Urothelium cell line (cell line): ENCODE data around the gene SLC30A9.
A peak's percentile ranks its signal among the peaks of the same experiment; 100 is the strongest.

Experiments used
- DNase-seq: peaks from one replicate; pipeline ENCODE4 v3.0.0; 2011; ENCODE audit warnings: low spot score, mixed read lengths
- FAIRE-seq: peaks from 2 replicates; lab custom pipeline; 2011; peaks lifted over from hg19 to GRCh38; lab: Jason Lieb, UNC

The SLC30A9 gene

DNA sequence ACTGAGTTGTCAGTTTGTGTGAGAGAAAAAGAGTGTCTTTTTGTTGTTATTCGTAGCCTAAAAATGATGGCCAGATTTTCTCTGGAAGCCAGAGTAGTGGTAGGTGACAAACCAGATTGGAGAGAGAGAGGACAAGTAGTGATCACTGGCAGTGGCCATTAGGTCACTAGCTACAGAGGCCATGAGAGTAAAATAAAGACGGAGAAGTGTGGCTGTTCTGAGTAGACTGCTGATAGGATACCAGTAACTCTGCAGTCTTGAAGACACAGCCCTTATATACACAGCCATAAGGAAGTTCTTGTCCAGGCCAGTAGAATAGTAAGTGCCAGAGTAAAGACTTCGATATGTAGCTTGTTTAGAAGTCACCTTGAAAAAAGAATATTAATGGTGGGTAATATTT, 7.7 kb downstream of the SLC30A9 start:
- FAIRE-seq = no peak
- no peak for DNase-seq

DNA sequence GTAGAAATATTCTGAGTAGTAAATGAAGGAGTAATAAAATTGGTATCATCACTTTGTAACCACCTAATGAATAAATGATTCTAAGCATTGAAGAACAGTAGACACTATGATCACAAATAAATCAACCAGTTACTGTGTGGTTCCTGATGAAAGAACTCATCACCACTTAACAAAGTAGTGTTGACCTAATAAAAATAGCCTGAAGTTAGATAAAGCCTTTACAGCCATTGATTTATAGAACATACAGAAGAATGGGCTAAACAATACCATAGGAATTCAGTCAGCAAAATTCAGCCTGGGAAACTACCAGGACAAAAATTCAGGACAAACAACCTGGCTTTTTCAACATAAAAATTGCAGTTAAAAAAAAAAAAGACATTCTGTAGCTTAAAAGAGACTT, 9.0 kb downstream of the SLC30A9 start:
- FAIRE-seq (no peak), DNase-seq (no peak)

DNA sequence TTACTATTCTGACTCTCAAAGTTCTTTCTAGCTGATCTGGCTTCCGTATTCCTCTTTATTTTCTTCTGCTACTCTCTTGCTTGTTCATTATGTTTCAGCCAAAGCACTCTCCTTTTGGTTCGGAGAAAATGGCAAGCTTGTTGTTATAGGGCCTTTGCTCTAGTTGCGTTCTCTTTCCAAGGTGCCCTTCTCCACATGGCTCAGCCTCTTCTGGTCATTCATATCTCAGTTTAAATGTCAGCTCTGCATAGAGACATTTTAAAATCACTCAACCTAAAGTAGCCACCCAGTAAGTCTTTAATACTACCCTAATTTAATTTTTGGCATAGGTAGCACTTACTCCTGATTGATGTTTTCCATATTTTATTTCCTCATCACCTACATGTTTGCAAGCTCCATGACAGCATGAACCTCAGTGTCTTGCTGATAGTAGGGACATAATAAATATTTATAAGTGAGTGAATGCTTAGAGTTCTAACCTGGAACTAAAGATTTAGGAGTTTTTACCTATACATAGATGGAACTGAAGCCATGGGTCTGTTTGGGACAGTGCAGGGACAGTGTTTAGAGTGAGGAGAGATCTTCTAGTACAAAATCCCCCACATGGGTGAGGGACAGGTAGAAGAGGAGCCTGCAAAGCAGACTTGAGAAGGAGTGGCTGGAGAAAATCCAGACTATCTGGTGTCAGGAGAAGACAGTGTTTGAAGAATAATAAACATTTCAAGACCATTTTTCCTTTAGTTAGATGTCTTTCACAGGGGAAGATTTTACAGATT, 17.9 kb downstream of the SLC30A9 start:
- DNase-seq = no peak
- no peak for FAIRE-seq

DNA sequence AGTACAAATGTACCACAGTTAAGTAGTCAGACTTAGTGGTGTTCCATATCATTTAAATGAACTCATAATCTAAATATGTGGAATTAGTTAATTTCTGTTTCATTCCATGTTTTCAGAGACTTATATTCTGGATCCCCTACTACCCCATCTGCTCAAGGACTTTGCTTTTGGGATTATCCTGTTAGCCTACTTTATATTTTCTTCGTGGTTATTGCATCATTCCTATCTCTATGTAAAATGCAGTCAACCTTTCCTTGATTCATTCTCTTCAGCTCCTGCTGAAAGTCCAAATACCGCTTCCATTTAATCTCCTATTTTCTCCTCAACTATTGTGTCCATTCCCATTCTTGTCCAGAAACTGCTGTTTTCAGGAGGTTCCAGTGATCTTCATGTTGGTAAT, 25.1 kb downstream of the SLC30A9 start:
- no peak for DNase-seq
- FAIRE-seq = no peak

DNA sequence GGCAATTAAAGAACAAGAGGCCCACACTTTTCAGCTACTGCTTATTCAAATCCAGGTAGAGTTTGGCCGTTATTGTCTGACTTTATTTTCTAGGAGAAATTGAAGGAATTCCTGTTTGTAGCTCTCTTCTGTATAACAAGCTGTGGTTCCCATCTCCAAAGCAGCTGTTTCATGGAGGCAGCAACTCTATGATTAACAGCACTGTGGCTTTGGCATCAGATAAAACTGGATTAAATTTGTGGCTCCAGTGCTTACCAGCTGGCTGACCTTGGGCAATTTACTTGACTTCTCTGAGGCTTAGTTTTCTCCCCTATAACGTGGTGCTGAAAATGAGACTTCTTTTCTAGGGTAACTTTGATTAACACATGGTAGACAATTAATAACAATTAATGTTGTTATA, 28.1 kb downstream of the SLC30A9 start:
- DNase-seq = no peak
- no peak for FAIRE-seq

DNA sequence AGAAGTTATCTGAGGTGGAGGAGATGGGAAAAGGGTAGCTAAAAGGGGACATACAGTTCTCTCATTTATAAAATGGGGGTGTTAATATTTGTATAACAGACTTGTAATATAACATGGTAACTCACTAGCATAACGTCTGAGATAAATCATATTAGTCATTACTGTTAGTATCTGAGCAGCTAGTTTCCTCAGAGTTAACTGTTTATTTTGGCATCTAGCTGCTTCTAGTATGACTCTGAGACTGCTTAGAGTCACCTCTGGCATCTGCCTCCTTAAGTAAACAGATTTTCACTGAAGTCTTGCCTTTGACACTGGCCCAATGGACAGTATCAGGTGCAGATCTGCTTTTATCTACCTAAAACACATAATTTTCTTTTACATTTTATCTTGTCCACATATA, 58.1 kb downstream of the SLC30A9 start:
- DNase-seq (no peak), FAIRE-seq (no peak)

DNA sequence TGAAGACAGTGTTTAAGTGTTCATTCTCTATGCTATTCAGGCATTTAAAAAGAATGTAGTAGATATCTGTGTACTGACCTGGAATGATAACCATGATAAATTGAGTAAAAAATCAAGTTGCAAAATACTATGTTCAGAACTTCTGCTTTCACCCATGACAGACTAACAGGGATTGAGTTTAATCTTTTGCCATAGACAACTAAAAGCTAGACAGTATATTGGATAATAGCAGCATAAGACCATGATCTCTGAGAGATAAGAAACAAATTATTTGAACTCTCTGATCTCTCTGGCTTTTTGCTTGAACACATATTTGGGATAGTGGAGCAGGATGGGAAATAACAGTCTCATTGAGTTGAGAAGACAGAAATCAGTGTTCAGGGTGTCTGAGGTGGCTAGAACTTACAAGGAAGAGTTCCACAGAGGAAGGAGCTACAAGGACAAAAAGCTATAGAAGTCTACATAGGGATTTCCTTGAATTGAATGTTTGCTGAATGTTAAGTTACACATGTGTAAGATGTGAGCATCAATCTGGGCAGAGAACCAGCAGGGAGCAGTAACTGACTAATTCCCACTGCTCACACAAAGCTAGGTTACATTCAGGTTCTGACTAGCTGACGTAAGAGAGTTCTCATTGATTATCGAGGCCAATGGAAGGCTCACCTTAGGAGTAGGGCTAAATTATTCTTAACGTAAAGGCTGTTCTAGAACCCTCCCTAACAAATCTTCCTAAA, 60.4 kb downstream of the SLC30A9 start:
- DNase-seq (no peak), FAIRE-seq (no peak)

DNA sequence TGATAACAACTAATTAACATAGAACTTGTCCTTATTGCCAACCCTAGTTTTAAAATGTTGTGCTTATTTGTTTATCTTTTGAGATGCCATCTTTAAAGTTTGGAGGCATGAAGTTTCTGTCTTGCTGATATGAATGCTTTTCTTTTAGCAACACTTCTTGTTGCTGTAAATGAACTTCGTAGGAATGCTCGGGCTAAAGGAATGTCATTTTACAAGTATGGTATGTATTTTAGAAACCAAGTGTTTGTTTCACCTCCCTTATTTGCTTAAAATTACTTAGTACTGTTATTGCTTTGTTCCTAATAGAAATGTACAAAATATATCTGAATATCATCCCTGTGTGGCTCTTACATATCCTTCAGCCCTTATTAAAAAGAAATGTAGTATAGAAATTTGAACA, 76.1 kb downstream of the SLC30A9 start:
- DNase-seq (no peak), FAIRE-seq (no peak)

DNA sequence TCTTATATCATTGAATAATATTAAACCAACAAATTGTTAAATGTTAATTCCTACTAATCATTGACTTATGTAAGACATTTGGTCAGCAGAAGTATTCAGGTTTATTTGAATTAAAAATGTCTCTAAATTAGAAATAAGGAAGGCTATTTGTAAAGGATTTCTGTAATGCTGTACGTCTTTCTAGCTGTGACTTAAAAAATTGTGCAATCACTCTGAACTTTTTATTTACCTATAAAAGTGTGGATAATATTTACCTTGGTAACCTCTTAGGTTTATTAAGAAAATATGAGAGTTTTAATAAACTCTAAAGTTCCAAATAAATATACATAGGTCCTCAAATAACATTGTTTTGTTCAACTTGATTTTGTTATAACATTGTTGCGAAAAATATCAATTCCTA, 76.9 kb downstream of the SLC30A9 start:
- DNase-seq (no peak), FAIRE-seq (no peak)

DNA sequence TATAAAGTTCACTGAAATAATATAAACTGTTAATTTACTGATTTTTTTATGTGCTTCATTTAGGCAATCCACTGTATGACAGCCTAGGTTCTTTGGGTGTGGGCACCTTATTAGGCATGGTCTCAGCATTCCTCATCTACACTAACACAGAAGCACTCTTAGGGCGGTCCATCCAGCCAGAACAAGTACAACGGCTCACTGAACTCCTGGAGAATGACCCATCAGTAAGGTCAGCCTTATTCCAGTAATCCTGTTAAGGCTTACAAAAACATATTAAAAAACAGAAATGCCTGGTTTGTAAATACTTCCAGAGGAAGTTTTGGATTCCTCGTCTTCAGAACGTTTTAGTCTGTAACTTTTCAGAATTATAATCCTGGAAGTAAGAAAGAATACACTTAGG, 80.1 kb downstream of the SLC30A9 start:
- FAIRE-seq = no peak

DNA sequence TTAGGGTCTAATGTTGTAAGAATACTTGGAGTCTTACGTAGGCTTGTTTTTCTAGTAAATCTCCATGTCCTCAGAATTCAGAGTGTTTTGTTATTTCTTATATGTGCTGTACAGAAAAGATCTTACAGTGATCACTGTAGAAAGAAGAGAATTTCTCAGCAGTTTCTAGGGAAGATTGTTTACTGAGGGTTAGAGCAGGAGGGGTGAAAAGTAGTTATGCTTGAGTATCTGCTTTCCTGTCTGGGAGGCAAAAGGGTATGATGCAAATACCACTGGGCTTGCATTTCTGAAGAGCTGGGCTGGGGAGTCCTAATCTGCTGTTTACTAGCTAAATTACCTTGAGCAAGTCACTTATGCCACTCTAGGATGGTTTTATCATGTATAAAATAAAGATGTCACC, 84.0 kb downstream of the SLC30A9 start:
- no peak for DNase-seq
- FAIRE-seq = no peak

More for the DNA sequence above, 80.1 kb downstream of the SLC30A9 start:
- DNase-seq = no peak

DNA sequence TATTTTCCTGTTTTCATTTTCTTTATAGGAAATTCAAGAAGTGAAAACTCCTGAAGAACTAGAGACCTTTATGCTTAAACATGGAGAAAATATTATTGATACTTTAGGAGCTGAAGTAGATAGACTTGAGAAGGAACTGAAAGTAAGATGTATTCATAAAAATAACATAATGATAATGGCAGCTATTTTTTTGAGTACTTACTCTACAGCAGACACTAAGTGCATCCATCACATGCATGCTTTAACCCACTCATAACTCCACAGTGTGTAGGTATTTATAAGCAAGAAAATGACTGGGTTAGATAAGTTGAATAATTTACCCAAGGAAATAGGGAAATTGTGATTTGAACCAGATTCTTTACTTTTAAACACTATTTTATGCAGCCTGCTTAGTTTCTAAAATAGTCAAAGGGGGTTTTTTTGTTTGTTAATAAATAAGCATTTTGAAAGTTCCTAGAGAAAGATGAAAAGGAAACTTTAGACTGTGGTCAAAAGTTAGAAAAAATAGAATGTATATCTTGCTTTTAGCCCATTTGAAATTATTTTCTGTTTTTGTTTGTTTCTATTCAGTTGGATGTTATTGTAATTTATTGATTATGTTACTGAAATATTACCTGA, 88.0 kb downstream of the SLC30A9 start:
- FAIRE-seq = no peak

DNA sequence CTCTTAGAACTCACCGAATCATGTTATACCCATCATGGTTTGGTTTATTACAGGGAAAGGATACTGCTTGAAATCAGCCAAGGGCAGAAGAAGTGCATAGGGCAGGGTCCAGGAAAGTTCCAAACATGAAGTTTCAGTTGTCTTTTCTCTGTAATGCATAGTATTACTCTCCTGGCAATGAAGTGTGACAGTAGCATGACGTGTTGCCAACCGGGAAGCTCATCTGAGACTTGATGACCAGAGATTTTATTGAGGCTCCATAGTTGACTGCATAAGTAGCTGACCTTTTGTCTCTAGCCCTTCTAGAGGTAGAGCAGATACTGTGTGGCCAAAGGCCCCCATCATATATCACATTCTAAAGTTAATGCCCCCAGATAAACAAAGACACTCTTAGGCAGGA, 90.0 kb downstream of the SLC30A9 start:
- no peak for FAIRE-seq
- no peak for DNase-seq

More for the DNA sequence above, 88.0 kb downstream of the SLC30A9 start:
- DNase-seq = no peak

DNA sequence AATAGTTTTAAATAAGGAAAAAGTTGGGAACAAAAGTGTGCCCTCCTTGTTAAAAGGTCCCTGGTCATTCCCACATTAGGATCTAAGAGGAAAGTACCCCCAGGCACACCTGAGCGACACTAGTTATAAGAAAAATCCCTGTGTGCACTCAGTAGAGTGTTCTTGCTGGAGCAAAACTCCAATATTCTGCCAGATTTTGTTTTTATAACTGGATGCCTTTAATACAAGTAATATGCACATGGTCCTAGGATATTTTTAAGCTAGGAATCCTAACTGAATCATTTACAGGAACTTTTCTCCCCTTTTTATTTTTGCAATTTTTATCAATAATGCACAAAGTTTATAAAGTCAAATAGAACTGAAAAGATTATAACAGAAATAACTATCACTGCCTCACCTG, 93.5 kb downstream of the SLC30A9 start:
- no peak for FAIRE-seq
- DNase-seq = no peak

DNA sequence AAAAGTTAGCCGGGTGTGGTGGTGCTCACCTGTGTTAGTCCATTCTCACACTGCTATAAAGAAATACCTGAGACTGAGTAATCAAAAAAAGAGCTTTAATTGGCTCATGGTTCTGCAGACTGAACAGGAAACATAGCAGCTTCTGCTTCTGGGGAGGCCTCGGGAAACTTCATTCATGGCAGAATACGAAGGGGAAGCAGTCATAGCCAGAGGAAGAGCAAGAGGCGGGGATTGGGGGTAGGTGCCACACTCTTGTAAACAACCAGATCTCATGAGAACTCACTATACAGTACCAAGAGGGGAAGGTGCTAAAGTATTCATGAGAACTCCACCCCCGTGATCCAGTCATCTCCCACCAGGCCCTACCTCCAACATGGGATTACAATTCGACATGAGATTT, 98.1 kb downstream of the SLC30A9 start:
- DNase-seq (no peak), FAIRE-seq (no peak)

DNA sequence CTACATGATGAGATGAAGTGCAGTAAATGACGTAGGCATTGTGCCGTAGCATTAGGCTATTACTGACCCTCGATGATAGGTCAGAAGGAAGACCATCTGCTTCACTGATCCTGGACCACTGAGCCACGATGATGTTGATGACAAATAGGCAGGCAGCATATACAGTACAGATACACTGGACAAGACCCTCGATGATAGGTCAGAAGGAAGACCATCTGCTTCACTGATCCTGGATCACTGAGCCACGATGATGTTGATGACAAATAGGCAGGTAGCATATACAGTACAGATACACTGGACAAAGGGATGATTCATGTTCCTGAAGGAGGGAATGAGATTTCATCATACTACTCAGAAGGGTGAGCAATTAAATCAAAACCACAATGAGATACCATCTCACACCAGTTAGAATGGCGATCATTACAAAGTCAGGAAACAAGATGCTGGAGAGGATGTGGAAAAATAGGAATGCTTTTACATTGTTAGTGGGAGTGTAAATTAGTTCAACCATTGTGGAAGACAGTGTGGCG, 111.2 kb downstream of the SLC30A9 start:
- DNase-seq (no peak), FAIRE-seq (peak; percentile 95)

DNA sequence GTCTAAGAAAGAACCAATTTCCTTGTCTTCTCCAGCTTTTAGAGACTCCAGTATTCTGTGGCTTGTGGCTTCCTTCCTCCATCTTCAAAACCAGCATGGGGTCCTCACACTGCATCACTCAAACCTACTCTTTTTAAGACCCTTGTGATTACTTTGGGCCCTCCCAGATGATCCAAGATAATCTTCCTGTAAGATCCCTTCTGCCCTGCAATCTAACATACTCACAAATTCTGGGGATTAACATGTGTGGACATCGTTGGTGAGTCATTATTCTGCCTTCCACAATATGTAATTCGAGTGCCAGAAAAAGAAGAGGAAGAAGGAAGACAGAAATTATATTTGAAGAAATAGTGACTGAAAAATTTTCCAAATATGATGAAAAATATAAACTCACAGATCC, 114.2 kb downstream of the SLC30A9 start:
- no peak for DNase-seq
- no peak for FAIRE-seq

DNA sequence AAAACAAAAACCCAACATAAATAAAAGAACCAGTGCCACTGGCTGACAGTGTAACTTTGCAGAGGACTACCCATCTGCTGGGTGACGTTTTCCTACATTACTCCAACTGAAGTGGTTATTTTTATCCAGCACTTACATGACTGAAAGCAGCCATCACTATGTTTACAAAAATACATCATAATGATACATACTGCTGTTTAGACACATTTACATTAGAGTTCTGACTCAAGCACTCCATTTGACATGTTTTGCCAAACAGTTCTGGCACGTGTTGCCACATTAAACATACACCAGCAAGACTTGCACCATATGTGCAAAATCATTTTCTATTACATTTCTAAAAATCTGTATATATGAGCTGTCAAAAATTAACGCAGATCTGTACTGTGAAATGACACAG, 122.5 kb downstream of the SLC30A9 start:
- FAIRE-seq = no peak
- no peak for DNase-seq

DNA sequence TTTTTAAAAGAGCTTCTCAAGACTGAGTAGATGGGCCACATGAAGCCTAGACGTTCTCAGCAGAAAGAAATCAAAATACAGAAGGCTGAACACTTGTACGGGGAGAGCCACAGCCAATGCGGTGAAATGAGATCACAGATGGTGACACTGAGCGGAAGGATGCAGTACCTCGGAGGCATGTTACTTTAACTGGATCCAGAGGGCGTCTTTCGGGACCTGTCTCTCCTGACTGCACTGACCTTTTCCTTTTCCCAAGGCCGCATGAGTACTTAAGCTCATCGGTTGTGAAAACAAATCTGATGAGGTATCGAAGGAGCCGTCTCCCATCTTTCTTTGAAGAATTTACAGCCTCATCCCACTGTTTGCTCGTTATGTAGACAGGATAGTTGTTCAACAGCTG, 129.6 kb downstream of the SLC30A9 start:
- FAIRE-seq (no peak), DNase-seq (no peak)

DNA sequence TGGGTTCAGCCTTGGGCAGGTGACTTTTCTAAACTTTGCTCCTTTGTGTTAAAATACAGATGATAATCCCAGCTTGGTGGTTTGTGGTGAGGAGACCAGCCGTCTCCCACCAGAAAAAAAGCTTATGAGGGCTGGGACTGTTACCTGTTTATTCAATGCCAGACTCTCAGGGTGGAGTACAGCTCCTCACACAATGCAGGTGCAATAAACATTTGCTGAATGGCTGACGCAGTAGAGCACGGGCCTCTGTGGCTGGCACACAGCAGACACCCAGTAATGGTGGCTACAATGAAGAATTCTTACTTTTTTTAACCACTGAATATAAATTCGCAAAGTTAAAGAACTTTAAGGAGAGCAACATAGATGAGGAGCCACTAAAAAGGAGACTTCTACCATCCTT, 131.9 kb downstream of the SLC30A9 start:
- FAIRE-seq (no peak), DNase-seq (no peak)

DNA sequence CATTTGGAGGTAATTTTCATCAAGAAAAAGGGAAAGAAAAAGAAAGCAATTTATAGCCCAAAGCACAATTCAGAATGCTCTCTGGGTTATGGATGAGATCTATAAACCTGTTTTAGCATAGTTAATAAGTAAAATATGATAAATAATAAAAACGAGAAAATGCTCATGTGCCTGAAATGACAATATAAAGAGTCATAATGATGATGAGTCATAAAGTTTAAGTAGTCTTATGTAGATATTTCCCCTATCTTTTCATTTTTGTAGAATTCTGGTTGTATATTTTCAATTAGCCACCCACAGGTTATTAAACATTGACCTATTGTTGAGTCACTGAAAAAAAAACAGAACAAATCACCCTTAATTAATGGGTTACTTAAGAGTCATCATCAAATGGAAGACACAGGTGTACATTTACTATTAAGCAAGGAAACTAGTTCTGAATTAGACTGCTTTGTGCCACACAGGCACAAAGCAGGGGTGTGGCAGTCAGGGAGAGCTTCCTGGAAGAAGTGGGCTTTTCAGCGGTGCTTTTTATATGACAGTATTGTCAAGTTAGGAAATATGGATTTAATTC, 132.8 kb downstream of the SLC30A9 start:
- FAIRE-seq (no peak), DNase-seq (no peak)
